ENCODE data around the gene ZNF559. TPM values are rescaled to one million over a fixed set of nuclear protein-coding genes. Genes with fewer than 3 reads are reported as not detected.

Gene ZNF559
- total and polyA plus RNA-seq, 2 of the 8 experiments (the other 6 are each of a cell fraction or from before 2014, with no cell fraction given) = 10.2 to 17.6 TPM

DNA sequence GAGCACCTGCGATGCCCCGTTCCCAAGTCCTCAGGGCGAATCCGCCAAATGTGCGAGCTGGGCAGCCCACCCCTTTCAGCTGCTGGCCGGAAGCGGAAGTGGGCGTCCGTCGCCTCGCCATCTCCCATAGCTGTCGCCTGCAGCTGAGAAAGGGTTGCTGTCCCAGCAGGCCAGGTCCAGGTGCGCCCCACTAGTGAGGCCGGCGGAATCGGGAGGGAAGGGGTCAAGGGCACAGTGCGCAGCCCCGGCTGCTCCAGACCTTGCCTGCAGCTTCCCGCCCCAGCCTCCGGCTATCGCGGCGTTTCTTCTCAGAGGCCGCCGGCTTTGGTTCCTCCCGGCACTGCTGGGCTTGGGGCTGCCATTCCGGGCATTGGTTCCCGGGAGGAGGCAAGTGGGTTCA, 38.9 kb downstream of the ZNF559 start, which contains the start of gene ZNF177:
TSS of gene ZNF177 (plus strand) at position 109 of the 400 bp plus-strand sequence. CDS start 15,299 bp downstream, outside the sequence.
- H2BK20ac ChIP-seq (ENCODE audit: low read length) = no peak within 1 kb of the TSS
- no peak for FAIRE-seq
- no peak within 1 kb of the TSS for H3K27ac ChIP-seq (ENCODE audit: low read depth, low read length)
- H4K8ac ChIP-seq (ENCODE audit: extremely low read depth, insufficient read depth, low read length) = no peak within 1 kb of the TSS
- no peak within 1 kb of the TSS for H2AK5ac ChIP-seq (ENCODE audit: low read depth, low read length)
- DNase-seq (ENCODE audit: low read depth in 1 of 2, low spot score in 2 of 2) = no peak
- H3K36me3 ChIP-seq (ENCODE audit: control insufficient read depth in 2 of 4, insufficient read depth in 4 of 4, low read length in 3 of 4) = peaks cover 0 to 16% (median 0%) of the 10 kb centered on the region in 4 experiments; a peak in 2 of 8 replicates
- H3K18ac ChIP-seq (ENCODE audit: extremely low read depth, low read length) = no peak within 1 kb of the TSS
- H3K4me2 ChIP-seq (ENCODE audit: insufficient read depth in 1 of 2, low read depth in 2 of 2, low read length in 2 of 2) = no peak within 1 kb of the TSS
- no peaks in the 10 kb centered on the region for H3K23me2 ChIP-seq (ENCODE audit: low read depth, low read length)
- H3K14ac ChIP-seq (ENCODE audit: insufficient read length) = no peak within 1 kb of the TSS
- H3K4me3 ChIP-seq (ENCODE audit: extremely low read depth in 1 of 4, insufficient read depth in 2 of 4, low read depth in 3 of 4, low read length in 4 of 4) = no peak within 1 kb of the TSS
- peaks cover 23 to 52% of the 10 kb centered on the region in 2 experiments for H3K9me3 ChIP-seq (ENCODE audit: insufficient read depth in 2 of 2, low read depth in 1 of 2, low read length in 1 of 2)
- no peak within 1 kb of the TSS for H4K91ac ChIP-seq (replicated peaks; ENCODE audit: insufficient read length, low read length)
- H3K56ac ChIP-seq (replicated peaks; ENCODE audit: insufficient read length, low read depth, low read length) = no peak within 1 kb of the TSS
- H3K79me1 ChIP-seq (ENCODE audit: low read depth, low read length) = no peaks in the 10 kb centered on the region
- H2BK15ac ChIP-seq (ENCODE audit: low read length) = no peak within 1 kb of the TSS
- H2BK120ac ChIP-seq (replicated peaks; ENCODE audit: low read depth, low read length) = no peak within 1 kb of the TSS
- CTCF ChIA-PET (ENCODE audit: partially characterized antibody) = no interaction called here
- H3K4ac ChIP-seq (replicated peaks; ENCODE audit: insufficient read length, low read depth, low read length) = no peak within 1 kb of the TSS
- no peak within 1 kb of the TSS for H3K23ac ChIP-seq (ENCODE audit: insufficient read length)
- WGBS, 2 experiments (ENCODE audit: extremely low coverage in 1 of 2, insufficient coverage in 1 of 2, insufficient read length in 1 of 2, insufficient replicate concordance in 2 of 2, low coverage in 1 of 2, low lambda C conversion rate in 2 of 2, missing lambda C conversion rate in 1 of 2) = 95% methylated on average over 20 of the region's 28 CpGs; no CpG with 5 or more reads in 1 of the 2 experiments
- no peaks in the 10 kb centered on the region for H3K79me2 ChIP-seq (ENCODE audit: control insufficient read depth in 1 of 2, insufficient read depth in 2 of 2, low read length in 2 of 2)
- H3K4me1 ChIP-seq (replicated peaks in 1 of 4; ENCODE audit: control insufficient read depth in 3 of 4, insufficient read depth in 4 of 4, low read length in 3 of 4) = no peaks in the 10 kb centered on the region
- no peak within 1 kb of the TSS for H4K5ac ChIP-seq (ENCODE audit: insufficient read length, low read depth, low read length)
- H2AFZ ChIP-seq (ENCODE audit: low read length) = no peak within 1 kb of the TSS
- H3K9ac ChIP-seq (replicated peaks in 1 of 4; ENCODE audit: extremely low read depth in 1 of 4, low read depth in 3 of 4, low read length in 3 of 4) = no peak within 1 kb of the TSS
- no peak within 1 kb of the TSS for H2BK5ac ChIP-seq (ENCODE audit: low read depth, low read length)
- H2BK12ac ChIP-seq (ENCODE audit: low read depth, low read length) = no peak within 1 kb of the TSS
- no peaks in the 10 kb centered on the region for H4K20me1 ChIP-seq (replicated peaks in 1 of 2; ENCODE audit: control insufficient read depth in 1 of 2, insufficient read depth in 2 of 2, low read length in 2 of 2)
- POLR2A ChIA-PET (ENCODE audit: partially characterized antibody) = no interaction called here
- no peaks in the 10 kb centered on the region for H3K27me3 ChIP-seq (replicated peaks in 1 of 4; ENCODE audit: control insufficient read depth in 3 of 4, extremely low read depth in 1 of 4, insufficient read depth in 3 of 4, low read length in 3 of 4)
- TF ChIP-seq SP2 (IDR thresholded peaks at IDR 0.05; ENCODE audit: low read length) = no peak
- no peak for TF ChIP-seq BCL11A (IDR thresholded peaks at IDR 0.05; ENCODE audit: low read depth in 2 of 2, low read length in 2 of 2)
- no peak for TF ChIP-seq KDM4A (IDR thresholded peaks at IDR 0.05; ENCODE audit: low read depth, low read length, severe bottlenecking)
- TF ChIP-seq, protein P1, sequence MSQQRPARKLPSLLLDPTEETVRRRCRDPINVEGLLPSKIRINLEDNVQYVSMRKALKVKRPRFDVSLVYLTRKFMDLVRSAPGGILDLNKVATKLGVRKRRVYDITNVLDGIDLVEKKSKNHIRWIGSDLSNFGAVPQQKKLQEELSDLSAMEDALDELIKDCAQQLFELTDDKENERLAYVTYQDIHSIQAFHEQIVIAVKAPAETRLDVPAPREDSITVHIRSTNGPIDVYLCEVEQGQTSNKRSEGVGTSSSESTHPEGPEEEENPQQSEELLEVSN (IDR thresholded peaks at IDR 0.05) = no peak
- no peak for TF ChIP-seq KDM1A (IDR thresholded peaks at IDR 0.05; ENCODE audit: borderline replicate concordance, low read length)
- TF ChIP-seq, protein P2, sequence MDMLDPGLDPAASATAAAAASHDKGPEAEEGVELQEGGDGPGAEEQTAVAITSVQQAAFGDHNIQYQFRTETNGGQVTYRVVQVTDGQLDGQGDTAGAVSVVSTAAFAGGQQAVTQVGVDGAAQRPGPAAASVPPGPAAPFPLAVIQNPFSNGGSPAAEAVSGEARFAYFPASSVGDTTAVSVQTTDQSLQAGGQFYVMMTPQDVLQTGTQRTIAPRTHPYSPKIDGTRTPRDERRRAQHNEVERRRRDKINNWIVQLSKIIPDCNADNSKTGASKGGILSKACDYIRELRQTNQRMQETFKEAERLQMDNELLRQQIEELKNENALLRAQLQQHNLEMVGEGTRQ (IDR thresholded peaks at IDR 0.05; ENCODE audit: low read length) = no peak
- TF ChIP-seq CHD1 (IDR thresholded peaks at IDR 0.05; ENCODE audit: low read depth, low read length) = no peak
- TF ChIP-seq SAP30 (IDR thresholded peaks at IDR 0.05; ENCODE audit: insufficient read depth, insufficient replicate concordance, low read length) = no peak
- TF ChIP-seq RBBP5 (IDR thresholded peaks at IDR 0.05; ENCODE audit: borderline replicate concordance, low read depth, low read length) = no peak
- TF ChIP-seq CBX8 (IDR thresholded peaks at IDR 0.05; ENCODE audit: borderline replicate concordance, low read depth, low read length) = no peak
- no peak for TF ChIP-seq KDM5A (IDR thresholded peaks at IDR 0.05; ENCODE audit: low read length)
- TF ChIP-seq RFX5 (IDR thresholded peaks at IDR 0.05; ENCODE audit: borderline replicate concordance, low read depth, low read length) = no peak
- TF ChIP-seq CBX5 (IDR thresholded peaks at IDR 0.05; ENCODE audit: low read depth, low read length) = no peak

Data from H1 (cell line).